GM12878 (cell line): Measurements from ENCODE around the gene SCRG1.

ENCODE experiments used
- BCL11A ChIP-seq: IDR thresholded peaks from 2 replicates; pipeline ENCODE4 v1.6.1; 2011; ENCODE audit warnings: low read depth, low read length
- NKRF ChIP-seq: fragments of 450-650 bp; conservative IDR thresholded peaks from 2 replicates; pipeline ENCODE4 v1.6.1; 2017; ENCODE audit warnings: mild to moderate bottlenecking, moderate library complexity
- REST ChIP-seq: IDR thresholded peaks from 2 replicates; pipeline ENCODE4 v1.6.1; 2012; ENCODE audit warnings: mild to moderate bottlenecking, low read depth, low read length

- TF ChIP-seq REST: no peak
- TF ChIP-seq BCL11A: no peak
- TF ChIP-seq NKRF: no peak
Observed at GRCh38 chr4:173401063-173401462, 2.1 kb upstream of the SCRG1 start.
